ENCODE measurements around the gene SLX1A. TPM values are rescaled to one million over a fixed set of nuclear protein-coding genes. Genes with fewer than 3 reads are reported as not detected.

The SLX1A gene
- total and polyA plus RNA-seq, 10 donors, result 49.0 to 91.4 (median 72.6) TPM

GRCh38 chr16:30180741-30181140 lies 12.9 kb upstream of the SLX1A start:
- no peak for DNase-seq
- H3K36me3 ChIP-seq, result peaks cover 0 to 14% (median 5%) of the 10 kb centered on the region in 6 donors
- H3K4me1 ChIP-seq, result peaks cover 5 to 45% (median 23%) of the 10 kb centered on the region in 6 donors
- intact Hi-C loops (cut with DNase I; ENCODE audit: low total_unique reads), result no loop called here
- no peaks in the 10 kb centered on the region for H3K9me3 ChIP-seq
- no peak overlapping the region for H3K4me3 ChIP-seq
- no peak overlapping the region for H3K27ac ChIP-seq
- no peaks in the 10 kb centered on the region for H3K27me3 ChIP-seq (replicated peaks in 1 of 7)
- TF ChIP-seq POLR2AphosphoS5 (IDR thresholded peaks at IDR 0.05), result no peak
- TF ChIP-seq, protein P1, sequence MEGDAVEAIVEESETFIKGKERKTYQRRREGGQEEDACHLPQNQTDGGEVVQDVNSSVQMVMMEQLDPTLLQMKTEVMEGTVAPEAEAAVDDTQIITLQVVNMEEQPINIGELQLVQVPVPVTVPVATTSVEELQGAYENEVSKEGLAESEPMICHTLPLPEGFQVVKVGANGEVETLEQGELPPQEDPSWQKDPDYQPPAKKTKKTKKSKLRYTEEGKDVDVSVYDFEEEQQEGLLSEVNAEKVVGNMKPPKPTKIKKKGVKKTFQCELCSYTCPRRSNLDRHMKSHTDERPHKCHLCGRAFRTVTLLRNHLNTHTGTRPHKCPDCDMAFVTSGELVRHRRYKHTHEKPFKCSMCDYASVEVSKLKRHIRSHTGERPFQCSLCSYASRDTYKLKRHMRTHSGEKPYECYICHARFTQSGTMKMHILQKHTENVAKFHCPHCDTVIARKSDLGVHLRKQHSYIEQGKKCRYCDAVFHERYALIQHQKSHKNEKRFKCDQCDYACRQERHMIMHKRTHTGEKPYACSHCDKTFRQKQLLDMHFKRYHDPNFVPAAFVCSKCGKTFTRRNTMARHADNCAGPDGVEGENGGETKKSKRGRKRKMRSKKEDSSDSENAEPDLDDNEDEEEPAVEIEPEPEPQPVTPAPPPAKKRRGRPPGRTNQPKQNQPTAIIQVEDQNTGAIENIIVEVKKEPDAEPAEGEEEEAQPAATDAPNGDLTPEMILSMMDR (IDR thresholded peaks at IDR 0.05 in 8 of 11, conservative IDR thresholded peaks at IDR 0.05 in 3 of 11), result no peak
- TF ChIP-seq POLR2A (IDR thresholded peaks at IDR 0.05), result no peak
- WGBS, 5 donors, result 63 to 89% (median 82%) methylated on average over 3 of the region's 3 CpGs

DNA sequence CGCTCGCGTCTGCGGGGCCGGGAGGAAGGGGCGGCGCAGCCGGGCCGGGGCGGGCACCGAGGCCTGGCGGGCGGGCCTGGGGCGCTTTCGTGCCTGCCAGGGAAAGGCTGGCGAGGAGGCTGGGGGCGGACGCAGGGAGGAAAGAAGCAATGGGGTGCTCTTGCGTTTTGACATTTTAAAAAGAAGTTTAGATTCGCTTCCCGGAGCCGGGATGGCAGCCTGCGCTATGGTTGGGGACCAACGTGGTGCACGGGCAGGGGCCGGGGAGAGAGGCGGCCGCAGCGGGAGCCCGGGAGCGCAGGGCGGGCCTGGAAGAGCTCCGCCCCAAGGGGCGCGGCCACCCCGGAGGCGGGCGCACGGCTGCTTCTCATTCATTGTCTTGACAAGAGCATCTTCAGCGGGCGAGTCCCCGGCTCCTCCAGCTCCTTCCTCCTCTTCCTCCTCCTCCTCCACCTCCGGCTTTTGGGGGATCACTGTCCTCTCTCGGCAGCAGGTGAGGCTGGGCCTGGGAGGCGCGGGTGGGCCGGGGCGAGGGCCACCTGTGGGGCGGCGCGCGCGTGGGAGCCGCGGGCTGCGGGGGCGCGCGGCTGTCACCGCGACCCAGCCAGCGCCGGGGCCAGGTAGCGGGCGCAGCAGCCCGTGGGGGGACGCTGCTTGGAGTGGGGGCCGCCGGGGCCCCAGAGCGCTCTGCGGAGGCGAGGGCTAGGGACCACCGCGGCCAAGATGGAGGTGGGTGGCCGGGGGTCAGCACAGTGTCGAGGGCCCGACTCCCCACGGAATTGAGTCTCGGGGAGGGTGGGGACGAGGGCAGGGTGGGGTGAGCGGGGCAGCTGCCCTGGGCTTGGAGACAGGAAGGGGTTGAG lies 10.2 kb upstream of the SLX1A start, which contains the start of gene CORO1A:
CORO1A (plus strand) TSS at position 370 of the 863 bp plus-strand sequence. CDS start 1,608 bp downstream, outside the sequence.
- Histone ChIP-seq H3K4me3 (peak within 1 kb of the TSS; percentile 78 to 98 (median 83)), H3K27me3 (replicated peaks in 1 of 7) (no peaks in the 10 kb centered on the region), H3K9me3 (no peaks in the 10 kb centered on the region), H3K4me1 (peaks cover 26 to 61% (median 49%) of the 10 kb centered on the region in 6 donors), H3K27ac (peak within 1 kb of the TSS; percentile 86 to 100 (median 96)), H3K36me3 (peaks cover 0 to 41% (median 27%) of the 10 kb centered on the region in 6 donors)
- peak; percentile 99 for DNase-seq
- intact Hi-C loops (cut with DNase I; ENCODE audit: low total_unique reads), result no loop called here
- WGBS, 5 donors, result 1% methylated on average over 53 to 81 of the region's 81 CpGs
- TF ChIP-seq POLR2A (IDR thresholded peaks at IDR 0.05), result peak in 1 of 3 donors; percentile 73
- TF ChIP-seq POLR2AphosphoS5 (IDR thresholded peaks at IDR 0.05), result peak; percentile 81 to 86 (median 82)
- TF ChIP-seq, protein P1 (IDR thresholded peaks at IDR 0.05 in 8 of 11, conservative IDR thresholded peaks at IDR 0.05 in 3 of 11), result no peak

- peak overlapping the region; percentile 86 to 100 (median 96) for H3K27ac ChIP-seq
- peak; percentile 96 for DNase-seq
These were observed 9.4 kb upstream of the SLX1A start for GRCh38 chr16:30184096-30184890.

More at GRCh38 chr16:30184096-30184890, 9.4 kb upstream of the SLX1A start:
- intact Hi-C loops (cut with DNase I; ENCODE audit: low total_unique reads), result no loop called here
- Histone ChIP-seq H3K4me3 (peak overlapping the region; percentile 78 to 98 (median 83)), H3K4me1 (peaks cover 26 to 61% (median 49%) of the 10 kb centered on the region in 6 donors), H3K27me3 (replicated peaks in 1 of 7) (no peaks in the 10 kb centered on the region), H3K36me3 (peaks cover 0 to 42% (median 27%) of the 10 kb centered on the region in 6 donors), H3K9me3 (no peaks in the 10 kb centered on the region)
- WGBS, 5 donors, result 5 to 14% (median 5%) methylated on average over 15 to 24 of the region's 24 CpGs
- TF ChIP-seq POLR2A (IDR thresholded peaks at IDR 0.05), result peak in 2 of 3 donors; percentile 29
- TF ChIP-seq POLR2AphosphoS5 (IDR thresholded peaks at IDR 0.05), result peak; percentile 80 to 88 (median 84)
- TF ChIP-seq, protein P1 (IDR thresholded peaks at IDR 0.05 in 8 of 11, conservative IDR thresholded peaks at IDR 0.05 in 3 of 11), result no peak

Measured in spleen (tissue), 11 donors.